NCI-H1694 (cell line): ENCODE results near the gene EN2.

ENCODE experiments used
- DNase-seq: peaks from one replicate; lab custom pipeline; 2025; lab: John Stamatoyannopoulos, UW

Gene EN2

DNA sequence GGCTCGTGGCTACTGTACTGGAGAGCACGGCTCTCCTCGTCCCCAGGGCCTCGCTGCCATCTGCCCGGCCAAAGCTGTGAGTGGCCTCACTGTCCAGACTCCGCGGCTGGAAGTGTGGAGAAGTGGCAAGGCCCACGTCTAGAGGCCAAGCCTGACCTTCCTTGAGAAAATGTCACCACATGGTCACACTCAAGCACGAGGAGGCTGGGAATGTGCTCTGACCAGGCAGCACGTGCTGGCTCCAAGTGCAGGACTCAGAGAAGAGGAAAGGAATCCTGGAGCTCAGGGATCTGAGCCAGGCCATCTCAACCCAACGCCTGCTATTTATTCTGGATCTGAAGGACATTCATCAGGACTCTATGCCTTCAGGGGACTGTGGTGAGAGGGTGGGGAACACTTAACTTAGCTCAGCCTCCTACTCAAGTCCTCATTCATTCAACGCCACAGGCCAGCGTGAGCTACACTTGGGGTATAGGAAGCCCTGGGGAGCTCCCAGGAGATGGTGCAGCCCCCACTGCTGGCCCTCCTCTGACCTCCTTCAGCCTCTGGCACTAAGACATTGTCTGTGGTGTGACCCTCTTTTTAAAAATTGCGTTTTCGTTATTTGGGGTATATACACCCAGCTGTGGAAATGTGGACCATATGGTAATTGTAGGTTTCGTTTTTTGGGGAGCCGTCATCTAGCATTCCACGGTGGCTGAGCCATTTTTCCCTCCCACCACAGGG lies 29.0 kb downstream of the EN2 start:
- no peak for DNase-seq

GRCh38 chr7:155487509-155488482 lies 29.9 kb downstream of the EN2 start:
- no peak for DNase-seq

- DNase-seq: no peak
Observed at GRCh38 chr7:155488483-155489127, 30.7 kb downstream of the EN2 start.

- no peak for DNase-seq
Observed at GRCh38 chr7:155489158-155489840, 31.4 kb downstream of the EN2 start.

GRCh38 chr7:155489862-155490696 lies 32.1 kb downstream of the EN2 start:
- no peak for DNase-seq

- no peak for DNase-seq
Observed at GRCh38 chr7:155490697-155491628, 33.0 kb downstream of the EN2 start.

GRCh38 chr7:155491812-155492211 lies 33.9 kb downstream of the EN2 start:
- no peak for DNase-seq

DNA sequence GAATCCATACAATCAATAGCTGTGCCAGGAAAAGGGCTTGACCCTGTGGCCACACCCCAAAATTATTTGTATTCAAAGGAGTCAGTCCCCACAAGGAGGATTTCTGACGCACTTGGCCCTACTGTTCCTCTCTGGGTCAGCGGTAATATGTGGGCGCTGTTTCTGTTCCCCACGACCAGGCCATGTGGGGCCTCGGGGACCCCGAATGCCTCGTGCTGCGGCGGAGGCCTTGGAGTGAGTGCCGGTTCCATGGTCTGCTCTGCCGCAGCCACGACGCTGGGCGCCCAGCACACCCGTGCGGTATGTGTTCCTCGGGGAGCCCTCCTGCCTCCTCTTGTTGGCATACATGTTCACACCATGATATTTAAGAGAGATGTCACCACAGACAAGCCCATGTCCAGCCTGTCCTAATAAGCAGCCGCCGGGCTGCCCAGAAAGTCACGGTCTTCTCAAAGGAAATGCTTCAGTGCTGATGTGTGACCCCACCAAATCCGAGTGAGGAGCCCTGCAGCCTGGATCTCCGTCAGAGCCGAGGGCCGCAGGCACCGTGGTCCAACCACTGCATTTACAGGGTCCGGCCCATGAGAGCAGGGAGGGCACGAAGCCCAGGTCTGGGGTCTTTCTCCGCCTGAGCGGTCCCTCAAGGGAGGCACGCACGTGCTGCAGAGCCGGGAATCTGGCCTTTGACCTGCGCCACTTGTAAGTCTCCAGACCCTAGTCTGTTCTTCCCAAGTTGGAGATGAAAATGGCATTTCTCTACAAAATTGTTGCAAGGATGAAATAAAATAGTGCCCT lies 36.0 kb downstream of the EN2 start:
- DNase-seq: no peak

GRCh38 chr7:155494551-155494950 lies 36.6 kb downstream of the EN2 start:
- no peak for DNase-seq

DNA sequence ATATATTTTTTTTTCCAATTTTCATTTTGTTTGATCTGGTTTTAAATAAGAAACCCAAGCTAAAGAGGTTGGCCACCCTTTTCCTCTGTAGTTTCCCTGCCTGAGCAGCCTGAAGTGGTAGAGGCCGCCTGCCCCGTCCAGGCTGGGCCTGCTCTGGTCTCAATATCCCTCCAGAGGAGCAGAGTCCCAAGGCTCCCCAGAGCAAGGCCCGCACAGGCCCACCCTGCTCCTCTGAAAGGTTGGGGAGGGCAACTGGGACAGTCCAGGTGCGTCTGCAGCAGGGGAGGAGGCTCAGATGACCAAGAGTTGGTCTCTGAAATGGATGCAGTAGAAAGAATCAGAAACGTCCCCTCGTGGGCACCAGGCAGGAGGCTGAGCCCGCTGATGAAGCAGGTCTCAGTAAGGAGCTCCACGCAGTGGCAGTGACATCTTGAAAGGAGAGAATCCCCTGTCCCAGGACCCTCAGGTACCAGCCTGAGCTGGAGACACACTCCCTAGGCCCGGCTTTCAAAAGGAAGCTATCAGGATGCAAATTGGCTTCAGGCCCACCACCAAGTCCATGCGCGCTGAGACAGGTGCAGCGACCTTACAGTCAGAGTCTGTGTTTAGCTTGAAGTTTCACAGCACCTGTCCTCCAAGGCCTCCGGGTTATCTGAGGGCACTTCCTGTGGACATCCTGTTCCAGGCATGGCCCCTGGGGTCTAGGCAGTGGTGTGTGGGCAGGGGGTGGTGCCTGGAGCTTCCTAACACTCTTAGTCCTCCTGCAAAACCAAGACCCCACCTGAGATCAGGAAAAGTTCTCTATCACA lies 37.7 kb downstream of the EN2 start:
- no peak for DNase-seq

DNA sequence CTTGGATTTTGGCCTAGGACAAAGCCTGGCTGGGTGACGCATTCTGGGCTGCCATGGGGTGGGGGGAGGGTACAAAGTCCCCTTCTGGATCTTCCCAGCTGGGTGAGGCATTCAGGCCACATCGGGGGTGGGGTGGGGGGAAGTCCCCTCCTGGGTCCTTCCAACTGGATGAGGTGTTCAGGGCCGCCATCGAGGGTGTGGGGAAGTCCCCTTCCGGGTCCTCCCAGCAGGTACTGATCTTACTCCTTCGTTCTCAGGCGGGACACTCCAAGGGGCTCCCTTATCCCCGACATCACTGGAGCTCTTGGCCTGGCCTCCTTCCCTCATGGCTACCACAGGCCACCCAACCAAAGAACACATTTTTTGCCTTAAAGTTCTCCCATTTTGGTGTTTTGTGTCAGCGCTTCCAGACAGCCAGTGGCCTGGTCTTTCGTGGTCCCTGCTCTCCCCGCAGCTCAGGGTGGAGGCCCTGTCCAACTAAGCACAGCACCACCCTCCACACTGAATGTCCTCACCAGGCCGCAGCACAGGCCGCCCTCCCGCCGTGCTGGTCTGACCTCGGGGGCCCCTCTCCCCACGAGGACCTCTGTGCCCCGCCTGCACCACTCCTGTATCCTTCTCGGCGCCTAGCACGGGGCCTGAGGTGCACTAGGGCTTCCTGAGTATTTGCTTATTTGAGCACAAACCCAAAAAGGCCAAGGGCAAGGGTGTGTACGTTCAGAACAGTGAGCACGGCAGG lies 38.5 kb downstream of the EN2 start:
- no peak for DNase-seq

GRCh38 chr7:155497149-155497901 lies 39.4 kb downstream of the EN2 start:
- DNase-seq: no peak

- DNase-seq: no peak
Observed at GRCh38 chr7:155505422-155505793, 47.5 kb downstream of the EN2 start.

- DNase-seq: no peak
Observed at GRCh38 chr7:155506854-155507337, 49.0 kb downstream of the EN2 start.

GRCh38 chr7:155507576-155507975 lies 49.6 kb downstream of the EN2 start:
- no peak for DNase-seq
